ENCODE measurements around the gene SEZ6.

- no peak for TF ChIP-seq ASH2L (IDR thresholded peaks at IDR 0.05; ENCODE audit: borderline replicate concordance, low read depth)
- no peak for TF ChIP-seq ETV6 (conservative IDR thresholded peaks at IDR 0.05 in 1 of 2, IDR thresholded peaks at IDR 0.05 in 1 of 2; ENCODE audit: borderline replicate concordance in 1 of 2, low read depth in 1 of 2)
- no peak for TF ChIP-seq NFXL1 (IDR thresholded peaks at IDR 0.05; ENCODE audit: borderline replicate concordance)
- TF ChIP-seq KDM1A (IDR thresholded peaks at IDR 0.05; ENCODE audit: borderline replicate concordance): no peak
- no peak for TF ChIP-seq EGR1 (IDR thresholded peaks at IDR 0.05; ENCODE audit: borderline replicate concordance in 1 of 2, low read depth in 2 of 2, low read length in 2 of 2)
- TF ChIP-seq RFX5 (IDR thresholded peaks at IDR 0.05; ENCODE audit: low read depth, low read length): no peak
- no peak for TF ChIP-seq POLR2A (IDR thresholded peaks at IDR 0.05; ENCODE audit: low read depth, low read length)
- TF ChIP-seq BCLAF1 (IDR thresholded peaks at IDR 0.05): no peak
- TF ChIP-seq EZH2 (IDR thresholded peaks at IDR 0.05; ENCODE audit: borderline replicate concordance, control insufficient read depth, low read depth, low read length): no peak
Observed at GRCh38 chr17:28948873-28949184, 57.0 kb downstream of the SEZ6 start.

Measured in GM12878 (cell line).